Stimulated activated CD4-positive, alpha-beta T cell treated with anti-CD3 and anti-CD28 coated beads, Interleukin-12 subunit alpha, Interleukin-12 subunit beta, amount 100 ng/mL, for 4 hours (primary cell): ENCODE results near the gene NRP2.

Experiments
- DNase-seq: peaks from one replicate; pipeline ENCODE4 v3.0.0-alpha.2; 2020

NRP2 gene

GRCh38 chr2:205781244-205781931 is 99.1 kb downstream of the NRP2 start:
- DNase-seq = no peak

GRCh38 chr2:205782941-205783340 is 100.6 kb downstream of the NRP2 start:
- DNase-seq = no peak

- DNase-seq = no peak
These were observed 101.7 kb downstream of the NRP2 start for GRCh38 chr2:205783872-205784499.

GRCh38 chr2:205785507-205786260 is 103.4 kb downstream of the NRP2 start:
- no peak for DNase-seq

GRCh38 chr2:205786976-205787375 is 104.7 kb downstream of the NRP2 start:
- no peak for DNase-seq

GRCh38 chr2:205787761-205788160 is 105.5 kb downstream of the NRP2 start:
- DNase-seq = no peak

GRCh38 chr2:205789906-205790305 is 107.6 kb downstream of the NRP2 start:
- no peak for DNase-seq

- no peak for DNase-seq
These were observed 110.6 kb downstream of the NRP2 start for GRCh38 chr2:205792908-205793307.

GRCh38 chr2:205796805-205797313 is 114.6 kb downstream of the NRP2 start:
- no peak for DNase-seq

- no peak for DNase-seq
These were observed 115.6 kb downstream of the NRP2 start for GRCh38 chr2:205797866-205798265.

GRCh38 chr2:205800224-205800623 is 117.9 kb downstream of the NRP2 start:
- DNase-seq = no peak

- DNase-seq = no peak
These were observed 118.5 kb downstream of the NRP2 start for GRCh38 chr2:205800773-205801172.

- DNase-seq = no peak
These were observed 119.8 kb downstream of the NRP2 start for GRCh38 chr2:205802065-205802464.

- no peak for DNase-seq
These were observed 120.6 kb downstream of the NRP2 start for GRCh38 chr2:205802941-205803340.

GRCh38 chr2:205803500-205803899 is 121.2 kb downstream of the NRP2 start:
- DNase-seq = no peak

GRCh38 chr2:205805136-205805535 is 122.8 kb downstream of the NRP2 start:
- DNase-seq = no peak

GRCh38 chr2:205806143-205806905 is 124.0 kb downstream of the NRP2 start:
- no peak for DNase-seq

- no peak for DNase-seq
These were observed 124.9 kb downstream of the NRP2 start for GRCh38 chr2:205807229-205807628.

GRCh38 chr2:205807758-205808157 is 125.5 kb downstream of the NRP2 start:
- DNase-seq = no peak

GRCh38 chr2:205808486-205809121 is 126.3 kb downstream of the NRP2 start:
- DNase-seq = no peak

GRCh38 chr2:205811387-205811786 is 129.1 kb downstream of the NRP2 start:
- DNase-seq = no peak

GRCh38 chr2:205814039-205814364 is 131.7 kb downstream of the NRP2 start:
- DNase-seq = no peak

- no peak for DNase-seq
These were observed 133.4 kb downstream of the NRP2 start for GRCh38 chr2:205815673-205816072.
